ENCODE results near the gene BCL7A.

The BCL7A gene

GRCh38 chr12:122028165-122028904 is 6.7 kb downstream of the BCL7A start:
- TF ChIP-seq CTCF (IDR thresholded peaks at IDR 0.05; ENCODE audit: low read depth, low read length) = no peak
- H3K4me3 ChIP-seq (replicated peaks in 1 of 2; ENCODE audit: low read depth in 2 of 2, low read length in 2 of 2) = no peak overlapping the region
- no peak for DNase-seq (ENCODE audit: low read depth in 2 of 2)

- no peak for TF ChIP-seq CTCF (IDR thresholded peaks at IDR 0.05; ENCODE audit: low read depth, low read length)
- no peak overlapping the region for H3K4me3 ChIP-seq (replicated peaks in 1 of 2; ENCODE audit: low read depth in 2 of 2, low read length in 2 of 2)
- DNase-seq (ENCODE audit: low read depth in 2 of 2) = no peak
Observed at GRCh38 chr12:122028905-122029560, 7.3 kb downstream of the BCL7A start.

- no peak for DNase-seq (ENCODE audit: low read depth in 2 of 2)
- H3K4me3 ChIP-seq (replicated peaks in 1 of 2; ENCODE audit: low read depth in 2 of 2, low read length in 2 of 2) = no peak overlapping the region
- no peak for TF ChIP-seq CTCF (IDR thresholded peaks at IDR 0.05; ENCODE audit: low read depth, low read length)
Observed at GRCh38 chr12:122029620-122030423, 8.1 kb downstream of the BCL7A start.

- no peak for DNase-seq (ENCODE audit: low read depth in 2 of 2)
- H3K4me3 ChIP-seq (replicated peaks in 1 of 2; ENCODE audit: low read depth in 2 of 2, low read length in 2 of 2) = no peak overlapping the region
- TF ChIP-seq CTCF (IDR thresholded peaks at IDR 0.05; ENCODE audit: low read depth, low read length) = no peak
Observed at GRCh38 chr12:122030424-122031035, 8.8 kb downstream of the BCL7A start.

- H3K4me3 ChIP-seq (replicated peaks in 1 of 2; ENCODE audit: low read depth in 2 of 2, low read length in 2 of 2) = no peak overlapping the region
- TF ChIP-seq CTCF (IDR thresholded peaks at IDR 0.05; ENCODE audit: low read depth, low read length) = peak; percentile 88
- peak; percentile 36 for DNase-seq (ENCODE audit: low read depth in 2 of 2)
Observed at GRCh38 chr12:122031342-122032216, 9.9 kb downstream of the BCL7A start.

GRCh38 chr12:122032580-122032979 is 10.9 kb downstream of the BCL7A start:
- H3K4me3 ChIP-seq (replicated peaks in 1 of 2; ENCODE audit: low read depth in 2 of 2, low read length in 2 of 2) = no peak overlapping the region
- no peak for DNase-seq (ENCODE audit: low read depth in 2 of 2)
- no peak for TF ChIP-seq CTCF (IDR thresholded peaks at IDR 0.05; ENCODE audit: low read depth, low read length)

Data from cardiac fibroblast (primary cell).